Measurements from ENCODE around the gene IL36A. TPM values are rescaled to one million over a fixed set of nuclear protein-coding genes. Genes with fewer than 3 reads are reported as not detected.

Gene IL36A
- total RNA-seq, 1 experiment from 2014 or later, result not detected

DNA sequence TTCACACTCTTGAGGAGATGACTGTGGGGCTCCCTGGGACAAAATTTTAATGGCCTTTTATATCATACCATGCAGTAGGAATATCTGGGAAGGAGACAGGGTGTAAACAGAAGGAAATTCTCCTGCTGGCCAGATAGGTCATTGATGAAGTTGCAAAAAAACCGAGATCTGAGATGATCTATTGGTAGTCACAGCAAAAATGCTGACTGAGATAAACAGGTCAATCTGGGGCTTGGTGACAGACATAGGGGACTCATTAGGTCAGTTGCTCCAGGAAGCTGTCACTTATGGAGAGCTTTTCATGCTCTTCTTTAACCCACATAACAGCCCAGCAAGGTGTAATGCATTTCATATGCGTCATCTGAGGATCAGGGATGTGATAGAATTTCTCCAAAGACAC is 2.6 kb upstream of the IL36A start:
- intact Hi-C loops (cut with micrococcal nuclease; ENCODE audit: unreplicated experiment) (no loop called here), in situ Hi-C loops (cut with HindIII; ENCODE audit: low pct_unique_long_range_greater_than_20kb, low sequenced_read_pairs) (no loop called here)
- TF ChIP-seq POLR2AphosphoS5 (IDR thresholded peaks at IDR 0.05; ENCODE audit: low read depth, low read length), result no peak
- TF ChIP-seq TCF7L2 (IDR thresholded peaks at IDR 0.05; ENCODE audit: low read depth, low read length), result no peak
- no peak for TF ChIP-seq CTCF (IDR thresholded peaks at IDR 0.05)
- TF ChIP-seq, protein P1, sequence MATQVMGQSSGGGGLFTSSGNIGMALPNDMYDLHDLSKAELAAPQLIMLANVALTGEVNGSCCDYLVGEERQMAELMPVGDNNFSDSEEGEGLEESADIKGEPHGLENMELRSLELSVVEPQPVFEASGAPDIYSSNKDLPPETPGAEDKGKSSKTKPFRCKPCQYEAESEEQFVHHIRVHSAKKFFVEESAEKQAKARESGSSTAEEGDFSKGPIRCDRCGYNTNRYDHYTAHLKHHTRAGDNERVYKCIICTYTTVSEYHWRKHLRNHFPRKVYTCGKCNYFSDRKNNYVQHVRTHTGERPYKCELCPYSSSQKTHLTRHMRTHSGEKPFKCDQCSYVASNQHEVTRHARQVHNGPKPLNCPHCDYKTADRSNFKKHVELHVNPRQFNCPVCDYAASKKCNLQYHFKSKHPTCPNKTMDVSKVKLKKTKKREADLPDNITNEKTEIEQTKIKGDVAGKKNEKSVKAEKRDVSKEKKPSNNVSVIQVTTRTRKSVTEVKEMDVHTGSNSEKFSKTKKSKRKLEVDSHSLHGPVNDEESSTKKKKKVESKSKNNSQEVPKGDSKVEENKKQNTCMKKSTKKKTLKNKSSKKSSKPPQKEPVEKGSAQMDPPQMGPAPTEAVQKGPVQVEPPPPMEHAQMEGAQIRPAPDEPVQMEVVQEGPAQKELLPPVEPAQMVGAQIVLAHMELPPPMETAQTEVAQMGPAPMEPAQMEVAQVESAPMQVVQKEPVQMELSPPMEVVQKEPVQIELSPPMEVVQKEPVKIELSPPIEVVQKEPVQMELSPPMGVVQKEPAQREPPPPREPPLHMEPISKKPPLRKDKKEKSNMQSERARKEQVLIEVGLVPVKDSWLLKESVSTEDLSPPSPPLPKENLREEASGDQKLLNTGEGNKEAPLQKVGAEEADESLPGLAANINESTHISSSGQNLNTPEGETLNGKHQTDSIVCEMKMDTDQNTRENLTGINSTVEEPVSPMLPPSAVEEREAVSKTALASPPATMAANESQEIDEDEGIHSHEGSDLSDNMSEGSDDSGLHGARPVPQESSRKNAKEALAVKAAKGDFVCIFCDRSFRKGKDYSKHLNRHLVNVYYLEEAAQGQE (IDR thresholded peaks at IDR 0.05; ENCODE audit: insufficient read depth in 1 of 2, low read depth in 2 of 2, low read length in 1 of 2), result no peak
- no peak for TF ChIP-seq SIN3A (IDR thresholded peaks at IDR 0.05; ENCODE audit: borderline replicate concordance, insufficient read depth, low read depth, low read length)
- BruUV-seq (replicated peaks), result no TSS peak
- POLR2A ChIA-PET, result no interaction called here
- no peak overlapping the region for H3K27ac ChIP-seq (ENCODE audit: low read length)
- ATAC-seq (no peak), DNase-seq (ENCODE audit: low read depth, low spot score) (no peak)
- peaks cover 6% of the 10 kb centered on the region; the same call in 1 of the 2 replicates for H3K9me3 ChIP-seq (ENCODE audit: control insufficient read depth, insufficient read depth, low read depth, low read length)
- CTCF ChIA-PET, result interaction anchor here (0.8 kb wide), 1 partner anchor 312 kb away, joined by 3 read pairs; no protein-coding TSS in a partner anchor
- no peaks in the 10 kb centered on the region for H3K27me3 ChIP-seq (ENCODE audit: control insufficient read depth, insufficient read depth, low read length)
- no peaks in the 10 kb centered on the region for H3K36me3 ChIP-seq (ENCODE audit: control insufficient read depth, insufficient read depth, low read length)
- no peaks in the 10 kb centered on the region for H3K4me1 ChIP-seq (ENCODE audit: control insufficient read depth, insufficient read depth, low read length)
- H3K4me3 ChIP-seq (ENCODE audit: low read depth in 2 of 2, low read length in 2 of 2), result no peak overlapping the region

GRCh38 chr2:113007250-113007649 is 2.0 kb downstream of the IL36A start:
- Histone ChIP-seq H3K27me3 (ENCODE audit: control insufficient read depth, insufficient read depth, low read length) (no peaks in the 10 kb centered on the region), H3K4me1 (ENCODE audit: control insufficient read depth, insufficient read depth, low read length) (no peaks in the 10 kb centered on the region), H3K36me3 (ENCODE audit: control insufficient read depth, insufficient read depth, low read length) (no peaks in the 10 kb centered on the region), H3K4me3 (ENCODE audit: low read depth in 2 of 2, low read length in 2 of 2) (no peak overlapping the region), H3K9me3 (ENCODE audit: control insufficient read depth, insufficient read depth, low read depth, low read length) (no peaks in the 10 kb centered on the region), H3K27ac (ENCODE audit: low read length) (no peak overlapping the region)
- CTCF ChIA-PET, result no interaction called here
- no TSS peak for BruUV-seq (replicated peaks)
- DNase-seq (ENCODE audit: low read depth, low spot score) (no peak), ATAC-seq (no peak)
- TF ChIP-seq POLR2AphosphoS5 (IDR thresholded peaks at IDR 0.05; ENCODE audit: low read depth, low read length) (no peak), TCF7L2 (IDR thresholded peaks at IDR 0.05; ENCODE audit: low read depth, low read length) (no peak), CTCF (IDR thresholded peaks at IDR 0.05) (no peak), SIN3A (IDR thresholded peaks at IDR 0.05; ENCODE audit: borderline replicate concordance, insufficient read depth, low read depth, low read length) (no peak)
- TF ChIP-seq, protein P1 (IDR thresholded peaks at IDR 0.05; ENCODE audit: insufficient read depth in 1 of 2, low read depth in 2 of 2, low read length in 1 of 2), result no peak
- POLR2A ChIA-PET, result no interaction called here
- in situ Hi-C loops (cut with HindIII; ENCODE audit: low pct_unique_long_range_greater_than_20kb, low sequenced_read_pairs) (no loop called here), intact Hi-C loops (cut with micrococcal nuclease; ENCODE audit: unreplicated experiment) (no loop called here)

Measured in Panc1 (cell line).